ENCODE results near the gene ERO1B. TPM values are rescaled to one million over a fixed set of nuclear protein-coding genes. Genes with fewer than 3 reads are reported as not detected.
A peak's percentile ranks its signal among the peaks of the same experiment; 100 is the strongest.
"Not testable (repeated sequence)": the region's sequence is repeated elsewhere in the genome, so short reads cannot be mapped to it uniquely, and the experiment has no call there.

ERO1B gene, protein sequence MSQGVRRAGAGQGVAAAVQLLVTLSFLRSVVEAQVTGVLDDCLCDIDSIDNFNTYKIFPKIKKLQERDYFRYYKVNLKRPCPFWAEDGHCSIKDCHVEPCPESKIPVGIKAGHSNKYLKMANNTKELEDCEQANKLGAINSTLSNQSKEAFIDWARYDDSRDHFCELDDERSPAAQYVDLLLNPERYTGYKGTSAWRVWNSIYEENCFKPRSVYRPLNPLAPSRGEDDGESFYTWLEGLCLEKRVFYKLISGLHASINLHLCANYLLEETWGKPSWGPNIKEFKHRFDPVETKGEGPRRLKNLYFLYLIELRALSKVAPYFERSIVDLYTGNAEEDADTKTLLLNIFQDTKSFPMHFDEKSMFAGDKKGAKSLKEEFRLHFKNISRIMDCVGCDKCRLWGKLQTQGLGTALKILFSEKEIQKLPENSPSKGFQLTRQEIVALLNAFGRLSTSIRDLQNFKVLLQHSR
- total RNA-seq (2014; rRNA removed; shearing (Covaris generic)) = 2.9 and 7.9 TPM in 2 replicates

- DNase-seq (ENCODE audit: low read depth) = peak; percentile 98
Observed at GRCh38 chr1:236281654-236282424, at the start of gene ERO1B. TSS of gene ERO1B (minus strand) at chr1:236281958. CDS start at chr1:236281783, 175 bp downstream.

DNA sequence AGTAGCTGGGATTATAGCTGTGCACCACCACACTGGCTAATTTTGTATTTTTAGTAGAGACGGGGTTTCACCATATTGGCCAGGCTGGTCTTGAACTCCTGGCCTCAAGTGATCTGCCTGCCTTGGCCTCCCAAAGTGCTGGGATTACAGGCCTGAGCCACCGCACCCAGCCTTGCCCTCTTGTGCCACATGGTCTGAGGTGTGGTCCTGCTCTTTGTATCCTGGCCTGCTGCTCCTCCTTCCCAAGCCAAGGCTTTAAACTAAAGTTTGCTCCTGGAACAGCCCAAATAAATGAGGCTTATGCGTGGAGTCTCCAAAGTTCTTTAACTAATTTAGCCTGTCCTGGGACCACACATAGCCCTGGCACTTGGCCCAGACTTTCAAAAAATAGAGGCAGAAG, 49.7 kb upstream of the ERO1B start:
- DNase-seq (ENCODE audit: low read depth) = not testable (repeated sequence)

DNA sequence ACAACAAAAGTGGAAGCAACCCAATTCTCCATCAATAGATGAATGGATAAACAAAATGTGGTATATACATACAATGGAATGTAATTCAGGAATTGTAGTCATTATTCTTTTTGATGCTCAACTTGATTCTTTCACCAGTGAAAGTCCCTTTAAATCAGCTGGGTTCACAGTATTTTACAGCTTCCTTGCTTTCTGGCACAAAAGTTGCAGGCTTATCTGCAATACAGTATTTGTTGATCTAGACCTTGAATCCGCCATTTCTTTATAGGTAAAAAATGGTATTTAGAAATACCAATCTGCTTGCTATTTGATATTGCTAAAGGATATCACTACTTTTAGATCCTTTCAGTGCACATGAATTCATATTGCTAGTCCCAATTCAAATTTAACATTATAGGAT, 44.7 kb upstream of the ERO1B start:
- no peak for DNase-seq (ENCODE audit: low read depth)

GRCh38 chr1:236325567-236325966, 43.8 kb upstream of the ERO1B start:
- DNase-seq (ENCODE audit: low read depth) = no peak

GRCh38 chr1:236323819-236324411, 42.2 kb upstream of the ERO1B start:
- no peak for DNase-seq (ENCODE audit: low read depth)

- no peak for DNase-seq (ENCODE audit: low read depth)
Observed at GRCh38 chr1:236322566-236323409, 41.0 kb upstream of the ERO1B start.

GRCh38 chr1:236321101-236321500, 39.3 kb upstream of the ERO1B start:
- no peak for DNase-seq (ENCODE audit: low read depth)

DNA sequence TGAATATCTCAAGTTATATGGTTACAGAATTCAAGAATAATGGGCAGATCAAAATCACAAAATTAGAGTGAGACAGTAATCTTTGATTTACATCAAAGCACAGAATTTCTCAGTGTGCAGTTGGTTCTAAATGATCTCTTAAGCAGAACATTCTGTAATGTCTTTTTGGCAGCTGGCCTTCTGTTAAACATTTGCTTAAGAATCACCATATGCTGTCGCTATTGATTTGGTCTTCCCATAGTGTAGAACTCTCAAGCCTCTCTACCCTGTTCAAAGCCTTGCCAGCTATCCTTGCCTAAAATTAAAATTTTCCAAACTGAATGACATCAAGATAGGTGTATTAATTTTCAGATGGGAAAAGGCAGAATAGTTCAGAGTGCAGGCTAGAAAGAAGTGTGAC, 38.9 kb upstream of the ERO1B start:
- no peak for DNase-seq (ENCODE audit: low read depth)

DNA sequence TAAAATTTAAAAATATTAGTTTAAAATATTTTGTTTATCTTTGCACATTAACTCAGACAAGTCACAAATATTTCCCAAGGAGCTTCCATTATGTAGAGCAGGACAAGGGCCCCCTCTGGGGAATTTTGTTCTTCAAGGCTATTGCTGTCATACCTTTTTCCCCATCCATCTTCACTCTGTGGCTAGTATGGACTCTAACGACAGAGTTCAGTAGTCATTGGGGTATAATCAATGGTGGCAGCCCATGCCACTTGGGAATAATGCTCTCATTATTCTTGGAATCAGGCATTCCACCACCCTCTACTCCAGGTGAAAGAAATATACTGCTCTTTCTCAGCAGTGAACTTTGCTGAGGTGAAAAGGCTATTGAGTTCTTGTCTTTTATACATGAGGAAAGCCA, 38.5 kb upstream of the ERO1B start:
- no peak for DNase-seq (ENCODE audit: low read depth)

DNA sequence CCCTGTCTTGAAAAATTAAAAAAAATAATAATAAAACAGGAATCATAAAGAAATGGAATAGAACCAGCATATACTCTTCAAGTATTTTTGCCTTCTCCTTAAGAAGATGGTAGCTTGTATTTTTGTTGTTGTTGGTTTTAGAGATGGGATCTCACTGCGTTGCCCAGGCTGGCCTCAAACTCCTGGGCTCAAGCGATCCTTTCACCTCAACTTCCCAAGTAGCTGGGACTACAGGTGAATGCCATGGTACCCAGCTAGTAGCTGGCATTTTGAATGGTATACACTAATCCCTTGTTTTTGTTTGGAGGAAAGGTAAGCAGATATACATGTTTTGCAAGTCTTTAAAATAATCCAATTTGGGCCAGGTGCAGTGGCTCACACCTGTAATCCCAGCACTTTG, 34.7 kb upstream of the ERO1B start:
- no peak for DNase-seq (ENCODE audit: low read depth)

DNA sequence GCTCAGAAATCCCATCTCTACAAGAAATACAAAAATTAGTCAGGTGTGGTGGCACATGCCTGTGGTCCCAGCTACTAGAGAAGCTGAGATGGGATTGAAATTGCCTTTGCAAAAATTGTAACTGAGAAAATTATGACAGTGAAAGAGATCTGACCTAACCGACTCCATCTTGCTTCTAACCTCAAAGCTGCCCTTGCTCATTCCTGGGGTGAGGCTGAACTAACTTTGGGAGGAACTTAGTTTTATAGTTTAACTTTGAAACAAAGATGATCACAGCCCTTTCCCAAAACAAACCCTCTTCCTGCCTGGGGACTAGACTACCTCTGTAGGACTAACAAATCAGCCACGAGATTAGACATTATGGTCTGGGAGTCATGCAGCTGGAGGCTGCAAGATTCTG, 33.8 kb upstream of the ERO1B start:
- DNase-seq (ENCODE audit: low read depth) = no peak

GRCh38 chr1:236315092-236315491, 33.3 kb upstream of the ERO1B start:
- no peak for DNase-seq (ENCODE audit: low read depth)

- DNase-seq (ENCODE audit: low read depth) = not testable (repeated sequence)
Observed at GRCh38 chr1:236314050-236314449, 32.3 kb upstream of the ERO1B start.

DNA sequence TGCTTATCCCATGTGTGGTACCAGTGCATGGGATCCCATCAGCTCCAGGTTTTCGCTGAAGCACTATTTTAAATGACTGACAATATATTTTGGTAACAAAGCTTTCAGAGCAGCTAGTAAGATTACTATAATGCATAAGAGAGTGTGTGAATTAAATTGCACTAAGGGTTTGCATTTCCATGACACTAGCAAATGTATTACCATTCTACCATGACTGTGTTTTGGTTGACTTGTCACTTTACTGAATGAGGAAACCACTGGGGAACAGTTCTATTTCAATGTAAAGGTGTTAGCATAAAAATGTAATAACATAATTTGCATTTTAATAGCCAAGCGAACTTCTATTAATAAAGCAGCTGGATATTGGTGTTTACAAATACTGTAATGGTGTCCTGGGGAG, 31.7 kb upstream of the ERO1B start:
- DNase-seq (ENCODE audit: low read depth) = no peak

DNA sequence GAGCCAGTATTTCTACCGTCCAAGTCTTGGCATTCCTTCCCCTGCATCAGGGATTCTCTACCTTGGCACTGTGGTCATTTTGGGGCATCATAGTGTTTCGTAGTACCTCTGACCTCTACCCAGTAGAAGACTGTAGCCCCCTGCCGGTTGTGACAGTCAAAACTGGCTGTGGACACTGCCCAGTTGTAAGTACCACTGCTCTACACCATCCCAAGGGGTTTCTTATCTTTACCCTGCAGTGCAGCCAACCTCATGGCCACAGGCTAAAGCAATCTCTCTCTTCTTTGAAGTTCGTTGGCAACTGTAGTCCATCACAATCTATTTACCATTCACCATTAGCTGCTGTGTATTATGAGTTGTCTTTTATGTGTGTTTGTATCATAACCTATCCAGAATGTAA, 29.3 kb upstream of the ERO1B start:
- DNase-seq (ENCODE audit: low read depth) = no peak

DNA sequence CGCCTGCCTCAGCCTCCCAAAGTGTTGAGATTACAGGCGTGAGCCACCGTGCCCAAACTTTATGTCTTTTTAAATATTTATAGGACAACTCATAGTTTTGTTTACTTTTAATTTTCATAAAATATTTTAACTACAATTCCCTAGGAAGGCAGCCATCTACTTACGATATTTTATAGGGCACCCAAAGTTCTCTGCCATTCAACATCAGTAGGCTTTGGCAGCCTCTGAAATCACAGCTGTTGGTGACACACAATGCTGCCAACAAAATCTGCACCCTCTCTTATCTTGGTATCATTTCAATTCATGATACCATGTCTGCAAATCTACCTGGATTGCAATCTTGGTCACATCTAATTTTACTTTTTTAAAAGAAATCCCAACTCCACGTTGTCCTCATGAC, 27.1 kb upstream of the ERO1B start:
- no peak for DNase-seq (ENCODE audit: low read depth)

DNA sequence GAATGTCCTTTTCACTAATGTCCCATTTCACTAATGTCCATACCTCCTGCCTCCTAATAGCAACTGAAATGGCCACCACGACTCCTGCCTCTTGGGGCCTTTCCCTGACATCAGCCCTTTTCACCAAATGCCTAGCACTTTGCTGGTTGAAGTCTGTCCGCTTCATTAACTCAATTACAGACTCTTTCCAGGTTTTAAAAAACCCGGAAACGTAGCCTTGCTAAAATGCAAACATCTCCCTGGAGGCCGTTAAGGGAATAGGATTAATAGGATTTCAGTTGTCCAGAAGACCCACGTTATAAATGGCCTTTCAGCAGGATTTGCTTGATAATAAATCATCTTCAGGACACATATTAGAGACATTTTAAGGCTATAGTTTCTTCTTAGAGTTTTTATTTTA, 25.7 kb upstream of the ERO1B start:
- DNase-seq (ENCODE audit: low read depth) = no peak

DNA sequence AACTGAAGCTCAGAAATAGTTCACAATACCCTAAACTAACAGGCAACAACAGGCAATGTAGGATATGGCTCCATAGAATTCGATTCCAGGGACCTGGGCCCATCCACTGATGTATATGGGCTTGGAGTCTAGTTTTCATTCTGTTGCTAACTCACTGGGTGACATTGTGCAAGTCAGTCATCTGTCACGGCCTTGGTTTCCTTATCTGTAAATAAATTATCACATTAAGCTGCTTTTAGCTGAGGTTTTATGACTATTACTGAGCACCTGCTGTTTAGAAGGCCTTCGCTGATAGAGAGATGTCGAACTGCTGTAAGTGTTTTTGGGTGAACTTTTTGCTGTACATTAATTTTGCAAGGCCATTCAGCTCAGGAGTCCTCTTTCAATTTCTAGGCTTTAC, 22.9 kb upstream of the ERO1B start:
- no peak for DNase-seq (ENCODE audit: low read depth)

DNA sequence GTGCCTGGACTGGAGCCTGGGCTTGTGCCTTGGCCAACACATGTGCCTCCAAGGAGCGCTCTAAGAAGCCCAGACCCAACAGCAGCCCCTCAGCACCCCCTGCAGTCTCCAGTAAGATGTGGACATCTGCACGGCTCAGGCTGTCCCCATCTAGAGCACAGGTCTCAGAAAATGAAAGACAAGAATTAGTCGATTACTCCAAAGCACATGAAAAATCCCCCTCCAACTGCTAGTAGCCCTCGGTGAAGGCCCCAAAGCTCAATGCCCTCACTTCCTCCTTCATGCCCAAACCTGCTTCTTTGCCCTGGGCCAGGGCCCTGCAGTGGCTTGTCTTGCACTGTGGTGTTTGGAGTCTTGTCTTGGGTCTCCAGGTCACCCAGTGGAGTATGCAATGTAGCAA, 21.9 kb upstream of the ERO1B start:
- DNase-seq (ENCODE audit: low read depth) = no peak

DNA sequence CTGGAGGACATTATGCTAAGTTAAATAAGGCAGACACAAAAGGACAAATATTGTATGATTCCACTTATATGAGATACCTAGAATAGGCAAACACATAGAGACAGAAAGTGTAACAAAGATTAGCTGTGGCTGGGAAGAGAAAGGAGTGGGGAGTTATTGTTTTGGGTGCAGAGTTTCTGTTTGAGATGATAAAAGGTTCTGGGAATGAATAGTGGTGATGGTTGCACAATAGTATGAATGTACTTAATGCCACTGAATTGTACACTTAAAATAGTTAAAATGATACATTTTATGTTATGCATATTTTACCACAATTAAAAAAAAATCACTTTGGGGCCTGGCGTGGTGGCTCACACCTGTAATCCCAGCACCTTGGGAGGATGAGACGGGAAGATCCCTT, 21.2 kb upstream of the ERO1B start:
- DNase-seq (ENCODE audit: low read depth) = no peak

GRCh38 chr1:236301958-236302335, 20.2 kb upstream of the ERO1B start:
- no peak for DNase-seq (ENCODE audit: low read depth)

Measured in Daoy (cell line).